GM18498 (cell line): ENCODE data around the gene SLC22A17.

Source experiments
- ATAC-seq: cut with Tn5 transposase; IDR thresholded peaks from one replicate; pipeline ENCODE4 v1.9.1; 2021; ENCODE audit warnings: mild to moderate bottlenecking, moderate library complexity; ENCODE audit not compliant: unreplicated experiment

SLC22A17 gene

DNA sequence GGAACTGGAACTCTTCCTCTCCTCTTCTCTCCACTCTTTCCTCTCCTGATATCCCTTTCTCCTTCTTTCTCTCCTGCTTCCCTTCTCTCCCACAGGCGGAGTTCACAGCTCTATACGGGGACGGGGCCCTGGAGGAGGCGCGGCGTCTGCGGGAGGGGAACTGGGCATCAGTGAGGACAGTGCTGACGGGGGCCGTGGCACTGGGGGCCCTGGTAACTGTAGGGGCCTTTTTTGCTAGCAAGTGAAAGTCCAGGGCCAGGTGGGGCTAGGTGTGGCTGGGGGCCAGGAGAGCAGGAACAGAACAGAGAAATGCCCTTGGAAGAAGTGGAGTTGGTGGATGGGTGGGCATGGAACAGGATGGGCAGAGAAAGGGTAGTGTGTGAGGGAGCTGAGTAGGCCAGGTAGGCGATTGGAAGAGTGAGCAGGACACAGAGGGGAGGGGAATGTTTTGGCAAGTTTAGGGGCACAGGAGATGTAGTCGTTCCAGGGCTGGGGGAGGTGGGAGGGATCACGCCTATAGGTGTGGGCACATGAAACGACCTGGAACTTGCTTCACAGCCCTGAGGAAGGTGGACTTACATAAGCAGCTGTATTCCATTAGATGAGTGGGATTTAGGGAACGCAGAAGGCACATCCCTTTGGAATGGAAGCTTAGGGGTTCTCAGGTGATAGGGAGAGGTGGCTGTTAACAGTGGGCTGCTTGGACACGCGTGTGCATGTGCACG lies 43.8 kb downstream of the SLC22A17 start:
- no peak for ATAC-seq

DNA sequence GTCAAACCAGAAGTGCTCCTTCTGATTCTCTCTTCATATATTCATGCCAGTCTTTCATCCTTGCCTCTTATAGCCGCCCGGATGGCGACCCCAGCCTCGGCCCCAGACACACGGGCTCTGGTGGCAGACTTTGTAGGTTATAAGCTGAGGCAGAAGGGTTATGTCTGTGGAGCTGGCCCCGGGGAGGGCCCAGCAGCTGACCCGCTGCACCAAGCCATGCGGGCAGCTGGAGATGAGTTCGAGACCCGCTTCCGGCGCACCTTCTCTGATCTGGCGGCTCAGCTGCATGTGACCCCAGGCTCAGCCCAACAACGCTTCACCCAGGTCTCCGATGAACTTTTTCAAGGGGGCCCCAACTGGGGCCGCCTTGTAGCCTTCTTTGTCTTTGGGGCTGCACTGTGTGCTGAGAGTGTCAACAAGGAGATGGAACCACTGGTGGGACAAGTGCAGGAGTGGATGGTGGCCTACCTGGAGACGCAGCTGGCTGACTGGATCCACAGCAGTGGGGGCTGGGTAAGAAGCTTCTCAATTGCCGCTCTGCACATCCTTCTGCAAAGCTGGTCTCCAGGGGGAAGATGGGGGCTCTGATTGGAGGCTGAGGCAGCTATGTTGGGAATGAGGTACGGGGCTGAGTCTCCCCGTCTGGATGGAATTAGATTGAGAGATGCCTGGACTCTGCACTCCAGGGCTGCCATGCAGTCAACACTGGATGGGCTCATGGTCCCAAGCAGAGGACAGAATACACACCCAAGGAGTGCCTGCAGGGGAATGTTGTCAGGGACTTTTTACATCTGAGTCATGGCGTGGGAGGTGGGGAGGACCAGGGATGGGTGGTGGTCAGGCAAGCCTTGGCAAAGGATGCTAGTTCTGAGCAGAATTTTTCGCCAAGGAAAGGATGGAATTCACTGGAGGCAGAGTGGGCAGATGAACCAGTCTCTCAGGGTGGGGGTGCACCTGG lies 44.7 kb downstream of the SLC22A17 start:
- no peak for ATAC-seq

DNA sequence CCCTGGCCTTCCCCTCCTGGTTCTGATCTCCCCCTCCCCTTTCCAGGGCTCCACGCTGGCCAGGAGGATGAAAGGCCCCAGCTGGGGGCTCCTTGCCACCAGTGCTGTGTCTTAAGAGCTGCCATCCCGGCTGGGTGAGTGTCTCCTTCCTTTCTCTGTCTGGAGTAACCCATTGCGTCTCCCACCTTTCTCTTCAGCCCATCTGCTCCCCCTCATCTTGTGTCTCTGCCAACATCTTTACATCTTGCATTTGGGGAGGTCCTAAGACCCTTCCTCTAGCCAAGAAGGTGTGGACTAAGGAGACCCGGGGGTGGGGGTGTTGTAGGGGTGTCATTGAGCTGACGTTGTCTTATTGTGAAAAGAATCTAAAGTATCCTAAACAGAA lies 45.5 kb downstream of the SLC22A17 start:
- no peak for ATAC-seq

DNA sequence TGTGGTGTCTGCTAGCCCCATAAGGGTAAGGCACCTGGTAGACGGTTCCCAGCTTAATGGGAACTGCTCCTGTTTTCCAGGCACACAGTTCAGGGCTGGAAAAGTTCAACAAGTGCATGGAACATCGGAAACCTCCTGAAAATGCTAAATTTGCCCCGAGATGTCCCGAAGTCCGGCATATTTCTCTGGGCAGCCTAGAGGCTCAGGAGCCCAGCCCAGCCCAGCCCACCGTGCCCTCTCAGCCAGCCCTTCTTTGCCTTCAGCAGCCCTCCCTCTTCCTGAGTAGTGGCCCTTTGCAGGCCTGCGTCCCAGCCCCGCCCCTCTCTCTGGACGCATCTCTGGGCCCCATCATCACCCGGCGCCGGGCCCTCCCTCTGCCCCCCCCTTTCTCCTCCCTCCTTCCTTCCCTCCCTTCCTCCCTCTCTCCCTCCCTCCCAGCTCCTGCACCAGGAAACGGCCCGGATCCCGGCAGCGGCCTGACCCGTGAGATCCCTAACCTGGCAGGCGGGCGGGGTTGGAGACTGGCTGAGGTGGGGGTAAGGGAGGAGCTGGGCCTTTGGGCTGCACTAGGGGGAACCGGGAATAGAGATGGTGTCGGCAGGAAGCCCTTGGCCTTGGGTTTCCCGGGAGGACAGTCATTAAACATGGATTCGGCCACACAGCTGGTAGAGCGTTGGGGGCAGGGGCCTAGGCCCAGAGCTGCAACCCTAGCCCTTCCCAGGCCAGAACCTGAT lies 46.1 kb downstream of the SLC22A17 start, which contains the start of gene BCL2L2:
BCL2L2 (plus strand) TSS at position 422 of the 734 bp plus-strand sequence. CDS start 935 bp downstream, outside the sequence.
- ATAC-seq: no peak

DNA sequence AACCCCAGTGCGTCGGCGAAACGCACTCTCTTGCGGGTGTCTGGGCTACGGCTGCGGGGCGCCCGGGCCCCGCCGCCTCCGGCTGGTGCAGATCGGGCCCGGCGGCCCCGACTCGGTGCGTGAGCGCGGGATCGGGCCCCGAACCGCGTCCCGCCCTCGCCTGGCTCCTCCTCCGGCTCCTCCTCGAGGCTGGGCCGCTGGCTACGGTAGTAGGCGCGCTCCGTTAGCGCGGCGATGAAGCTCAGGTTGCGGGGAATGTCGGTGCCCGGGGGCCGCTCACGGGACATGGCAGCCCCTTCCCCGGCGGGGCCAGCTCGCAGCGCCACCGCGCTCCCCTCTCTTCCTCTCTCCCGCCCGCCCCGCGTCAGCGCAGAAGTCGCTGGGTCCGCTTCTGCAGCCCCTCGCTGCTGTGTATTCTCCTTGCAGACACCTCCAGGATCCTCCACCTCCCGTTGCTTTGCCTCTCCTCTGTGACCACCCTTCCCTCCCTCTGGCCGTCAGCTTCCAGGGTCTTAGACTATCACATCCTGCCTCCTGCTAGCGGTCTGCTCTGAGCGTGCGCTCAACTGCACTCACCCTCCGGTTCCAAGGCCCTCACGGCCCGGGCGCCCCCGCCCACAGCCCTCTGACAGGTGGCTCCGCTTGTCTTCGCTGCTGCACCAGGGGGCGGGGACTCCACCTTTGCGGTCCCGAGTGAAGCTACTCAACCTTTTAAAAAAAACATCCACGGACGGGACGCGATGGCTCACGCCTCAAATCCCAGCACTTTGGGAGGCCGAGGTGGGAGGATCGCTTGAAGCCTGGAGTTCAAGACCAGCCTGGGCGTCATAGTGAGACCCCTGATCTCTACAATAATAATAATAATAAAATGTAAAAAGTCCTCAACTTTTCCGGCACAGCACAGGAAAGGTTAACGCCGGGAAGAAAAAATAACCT lies 50.1 kb downstream of the SLC22A17 start, which contains the start of gene PPP1R3E:
PPP1R3E (minus strand) TSS at position 570 of the 936 bp plus-strand sequence; CDS start at position 287, 283 bp downstream.
- ATAC-seq: peak; percentile 32

DNA sequence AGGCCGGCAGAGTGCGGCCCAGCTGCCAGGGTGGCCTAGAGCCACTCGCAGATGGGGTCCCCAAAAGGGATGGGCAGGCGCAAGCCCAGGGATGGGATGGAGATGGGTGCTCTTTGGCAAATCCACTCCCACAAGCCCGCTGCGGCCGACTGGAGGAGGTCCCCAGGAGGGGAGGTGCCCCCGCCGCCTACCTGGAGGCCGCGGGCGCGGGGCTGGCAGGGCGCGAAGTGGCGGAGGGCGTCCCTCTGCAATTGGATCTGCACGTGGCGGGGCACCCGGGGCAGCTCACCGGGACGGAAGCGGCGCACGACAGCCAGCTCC lies 50.8 kb downstream of the SLC22A17 start:
- peak; percentile 22 for ATAC-seq

DNA sequence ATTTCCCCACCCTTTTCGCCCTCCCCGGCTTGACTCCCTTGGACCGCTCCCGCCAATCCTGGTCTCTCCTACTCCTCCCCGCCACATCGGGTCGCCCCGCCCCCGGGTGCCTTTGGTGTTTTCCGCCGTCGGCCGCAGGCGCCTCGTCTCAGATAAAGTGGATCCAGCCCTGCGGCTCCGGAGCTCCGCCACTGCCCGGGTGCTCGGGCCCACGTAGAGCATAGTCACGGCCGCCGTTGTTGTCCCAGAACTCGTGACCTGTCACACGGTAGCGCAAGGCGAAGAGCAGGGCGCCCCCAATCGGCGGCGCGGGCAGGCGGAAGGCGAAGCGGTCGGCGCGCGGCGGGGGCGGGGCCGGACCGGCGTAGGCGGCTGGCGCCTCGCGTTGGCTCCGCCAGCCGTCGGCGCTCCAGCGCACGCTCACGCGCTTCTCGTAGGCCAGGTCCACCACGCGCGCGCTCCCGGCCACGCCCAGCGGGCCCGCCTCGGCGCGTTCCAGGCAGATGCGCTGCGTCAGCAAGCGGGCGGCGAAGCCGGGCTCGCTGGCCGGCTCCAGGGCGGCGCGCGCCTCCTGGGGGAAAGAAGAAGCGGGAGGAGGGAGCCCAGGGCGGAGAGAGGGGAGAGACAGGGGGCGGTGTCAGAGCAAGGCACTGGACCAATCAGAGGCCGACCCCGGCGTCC lies 51.3 kb downstream of the SLC22A17 start:
- peak; percentile 79 for ATAC-seq

DNA sequence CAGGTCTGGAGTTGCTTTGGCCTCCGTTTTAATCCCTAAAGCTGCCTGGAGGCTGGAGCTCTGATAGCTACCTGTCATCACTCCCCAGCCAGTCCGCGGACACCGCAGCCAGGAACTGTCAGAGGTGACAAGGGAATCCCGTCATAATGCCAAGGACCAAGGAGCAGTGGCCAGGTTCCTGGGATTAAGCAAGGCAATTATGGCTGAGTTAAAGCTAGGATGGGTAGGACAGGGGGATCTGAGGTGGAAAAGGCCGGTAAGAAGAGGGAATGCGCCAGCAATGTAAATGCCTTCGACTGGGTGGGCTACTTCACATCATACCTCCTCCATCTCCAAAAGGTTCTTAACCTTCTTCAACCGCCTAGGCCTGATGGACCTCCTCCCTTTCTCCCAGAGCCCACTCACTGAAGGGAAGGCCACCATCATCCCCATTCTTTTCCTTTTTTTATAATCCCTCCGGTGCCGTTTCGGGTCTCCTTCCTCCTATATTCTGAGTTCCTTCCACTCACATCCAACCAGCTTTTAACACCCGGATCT lies 51.9 kb downstream of the SLC22A17 start:
- no peak for ATAC-seq

DNA sequence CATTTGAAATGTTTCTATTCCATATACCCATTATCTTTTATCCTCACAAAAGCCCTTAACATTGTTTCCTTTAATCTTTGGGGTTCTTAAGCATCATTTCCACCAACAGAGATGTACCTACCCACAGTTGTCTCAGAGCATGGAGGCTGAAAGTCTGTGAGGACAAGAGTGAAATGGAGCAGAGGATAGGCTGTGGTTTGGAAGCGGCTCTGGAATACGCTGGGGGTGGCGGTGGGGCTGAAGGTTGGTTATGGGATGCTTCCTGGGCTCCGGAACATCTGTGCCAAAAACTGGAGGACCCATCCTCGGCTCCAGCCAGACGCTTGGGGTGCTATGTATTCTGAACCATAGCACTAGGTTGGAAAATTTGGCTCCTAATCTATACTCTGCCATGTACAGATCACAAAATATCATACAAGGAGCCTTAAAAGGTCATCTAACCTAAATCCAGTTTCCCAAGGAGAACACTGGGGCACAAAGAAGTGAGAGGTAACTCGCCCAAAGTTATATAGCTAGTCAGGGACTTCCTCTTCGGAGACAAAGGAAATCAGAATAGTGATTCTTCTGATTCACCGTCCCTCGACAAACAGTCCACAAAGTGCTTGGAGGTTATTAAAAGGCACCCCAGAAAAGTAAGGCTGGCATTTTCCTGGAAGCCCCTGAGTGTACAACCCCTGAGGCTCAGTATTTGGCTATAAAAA lies 52.6 kb downstream of the SLC22A17 start:
- ATAC-seq: no peak

DNA sequence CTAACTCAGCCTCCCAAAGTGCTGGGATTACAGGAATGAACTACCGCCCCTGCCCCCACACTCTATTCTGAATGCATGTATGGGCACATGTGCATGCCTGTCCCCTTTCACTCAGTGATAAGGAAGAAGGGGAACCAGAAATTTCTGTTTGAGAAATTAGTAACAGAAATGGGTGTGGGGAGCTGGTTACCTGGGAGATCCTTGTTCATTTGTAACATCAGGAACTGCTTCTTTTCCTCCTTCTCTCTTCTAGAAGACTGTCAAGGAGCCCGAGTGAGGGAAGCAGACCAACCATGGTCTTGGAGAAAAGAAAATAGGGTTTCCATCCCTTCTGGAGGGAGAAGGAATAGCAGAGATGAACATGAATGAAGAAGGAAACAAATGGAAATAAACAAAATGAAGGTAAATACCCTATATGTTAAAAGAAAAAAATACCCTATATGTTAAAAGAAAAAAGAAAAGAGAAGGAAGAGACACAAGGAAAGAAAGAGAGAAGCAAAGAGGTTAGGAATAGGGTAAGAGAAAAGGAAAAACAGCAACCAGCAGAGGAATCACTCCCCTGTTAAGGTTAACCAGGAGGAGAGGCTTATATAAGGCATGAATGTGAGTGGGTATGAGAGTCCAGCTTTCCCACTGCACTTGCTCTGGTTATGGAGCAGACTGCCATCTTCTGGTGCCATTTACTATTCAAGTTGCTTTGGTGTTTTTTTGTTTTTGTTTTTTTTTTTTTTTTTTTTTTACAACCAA lies 53.3 kb downstream of the SLC22A17 start:
- no peak for ATAC-seq

DNA sequence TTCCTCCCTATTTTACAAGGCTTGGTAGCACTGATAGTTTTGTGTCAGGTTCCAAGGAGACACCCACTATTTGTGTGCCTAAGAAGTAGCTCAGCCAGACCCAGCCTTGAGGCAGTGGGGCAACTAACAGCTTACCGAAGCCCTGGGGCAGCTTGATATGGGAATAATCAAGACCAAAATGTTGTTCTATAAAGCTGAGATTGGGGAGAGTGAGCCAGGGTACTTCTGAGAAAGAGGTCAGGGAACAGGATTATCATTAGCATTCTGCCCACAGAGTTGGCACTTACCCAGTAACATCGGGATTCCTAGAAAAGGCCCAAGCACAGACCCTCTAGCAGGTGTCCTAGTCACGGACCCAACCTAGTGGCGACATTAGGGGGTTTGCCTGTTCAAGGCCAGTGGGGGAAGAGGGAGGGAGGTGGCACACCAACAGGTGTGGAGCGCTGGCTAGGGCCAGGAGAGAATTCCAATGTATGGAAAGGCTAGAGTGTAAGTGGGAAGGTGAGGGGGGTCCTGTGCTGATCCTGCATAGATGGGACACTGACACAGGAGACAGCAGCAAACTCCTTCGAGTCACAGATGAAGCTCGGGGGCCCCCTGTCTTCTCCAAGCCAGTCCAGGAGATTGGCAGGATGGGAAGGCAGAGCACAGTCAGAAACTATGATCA lies 54.9 kb downstream of the SLC22A17 start:
- no peak for ATAC-seq

DNA sequence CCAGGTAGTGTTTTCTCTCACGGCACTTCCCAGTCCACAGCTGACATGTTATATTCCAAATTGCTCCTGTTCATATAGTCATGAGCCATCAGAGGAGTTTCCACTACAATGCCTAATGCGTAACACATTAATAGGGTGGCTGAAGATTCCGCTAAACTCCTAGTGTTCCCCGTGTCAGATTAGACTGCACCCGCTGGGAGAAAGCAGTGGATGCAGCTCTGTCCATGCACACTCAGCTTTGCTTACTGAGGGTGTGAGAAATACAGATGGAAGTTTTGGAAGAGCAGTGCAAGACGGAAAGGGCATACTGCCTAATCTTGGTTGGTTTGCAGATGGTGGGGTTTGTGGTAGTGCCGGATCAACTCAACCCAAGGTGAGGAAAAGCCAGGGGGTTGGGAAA lies 55.6 kb downstream of the SLC22A17 start:
- no peak for ATAC-seq
